B cell (primary cell): ENCODE measurements around the gene ADAMTSL1.

Source experiments
- EZH2 ChIP-seq: IDR thresholded peaks from 2 replicates; pipeline ENCODE4 v1.6.1; 2012; ENCODE audit warnings: borderline replicate concordance, low read depth, mild to moderate bottlenecking, moderate library complexity, low read length; ENCODE audit not compliant: insufficient read depth, poor library complexity, severe bottlenecking
- TF ChIP-seq, protein P1 (sequence below): fragments of 200-600 bp; IDR thresholded peaks from one replicate; pipeline ENCODE4 v1.8.0; 2022; ENCODE audit warnings: antibody characterized with exemption, mild to moderate bottlenecking

DNA sequence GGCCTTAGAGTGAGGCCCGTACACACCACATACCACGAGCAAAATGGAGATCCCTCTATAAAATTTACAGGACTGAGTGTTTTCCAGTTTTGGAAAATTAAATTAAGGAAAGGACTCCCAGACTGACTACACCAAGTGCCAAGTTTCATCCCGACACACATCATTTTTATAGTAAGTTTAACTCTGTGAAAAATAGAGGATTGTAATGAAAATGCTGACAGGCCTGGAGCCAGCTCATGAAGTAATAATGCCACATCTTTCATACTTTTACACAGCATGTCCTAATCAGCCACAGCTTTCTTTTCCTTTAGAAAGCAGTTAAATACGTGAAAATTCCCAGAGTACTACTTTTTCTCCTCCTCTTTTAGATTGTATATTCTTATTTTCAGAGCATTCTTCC lies 389.8 kb downstream of the ADAMTSL1 start:
- TF ChIP-seq, protein P1, sequence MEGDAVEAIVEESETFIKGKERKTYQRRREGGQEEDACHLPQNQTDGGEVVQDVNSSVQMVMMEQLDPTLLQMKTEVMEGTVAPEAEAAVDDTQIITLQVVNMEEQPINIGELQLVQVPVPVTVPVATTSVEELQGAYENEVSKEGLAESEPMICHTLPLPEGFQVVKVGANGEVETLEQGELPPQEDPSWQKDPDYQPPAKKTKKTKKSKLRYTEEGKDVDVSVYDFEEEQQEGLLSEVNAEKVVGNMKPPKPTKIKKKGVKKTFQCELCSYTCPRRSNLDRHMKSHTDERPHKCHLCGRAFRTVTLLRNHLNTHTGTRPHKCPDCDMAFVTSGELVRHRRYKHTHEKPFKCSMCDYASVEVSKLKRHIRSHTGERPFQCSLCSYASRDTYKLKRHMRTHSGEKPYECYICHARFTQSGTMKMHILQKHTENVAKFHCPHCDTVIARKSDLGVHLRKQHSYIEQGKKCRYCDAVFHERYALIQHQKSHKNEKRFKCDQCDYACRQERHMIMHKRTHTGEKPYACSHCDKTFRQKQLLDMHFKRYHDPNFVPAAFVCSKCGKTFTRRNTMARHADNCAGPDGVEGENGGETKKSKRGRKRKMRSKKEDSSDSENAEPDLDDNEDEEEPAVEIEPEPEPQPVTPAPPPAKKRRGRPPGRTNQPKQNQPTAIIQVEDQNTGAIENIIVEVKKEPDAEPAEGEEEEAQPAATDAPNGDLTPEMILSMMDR: no peak
- TF ChIP-seq EZH2: no peak
